ENCODE data around the gene REXO4.

REXO4 gene

DNA sequence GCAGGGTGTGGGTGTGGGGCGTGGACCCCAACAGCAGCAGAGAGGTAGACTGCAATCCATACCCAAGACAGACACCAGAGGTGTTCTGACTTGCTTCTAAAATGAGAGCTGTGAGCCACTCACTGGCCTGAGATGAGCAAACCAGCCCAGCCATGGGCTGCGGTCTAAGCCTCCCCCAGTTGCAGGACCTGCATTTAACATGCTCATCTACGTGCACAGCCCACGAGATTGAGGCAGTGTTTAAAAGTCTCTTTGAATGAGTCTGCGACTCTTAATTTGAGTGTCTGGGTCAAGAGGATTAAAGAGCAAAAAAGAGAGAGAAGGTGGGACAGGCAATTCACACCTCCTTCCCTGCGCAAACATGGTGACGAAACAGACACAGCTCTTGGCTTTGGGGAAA is 47.9 kb downstream of the REXO4 start:
- DNase-seq (ENCODE audit: low read depth), result no peak
- no peak overlapping the region for H3K4me3 ChIP-seq (ENCODE audit: low read depth, low read length)
- no peak for TF ChIP-seq CTCF (IDR thresholded peaks at IDR 0.05; ENCODE audit: low read depth, low read length, missing control alignments)
- in situ Hi-C loops (cut with HindIII; ENCODE audit: low sequenced_read_pairs), result loop anchor here (5.0 kb wide), 1 partner anchor 47 kb away; the partner anchor contains the start of gene REXO4

DNA sequence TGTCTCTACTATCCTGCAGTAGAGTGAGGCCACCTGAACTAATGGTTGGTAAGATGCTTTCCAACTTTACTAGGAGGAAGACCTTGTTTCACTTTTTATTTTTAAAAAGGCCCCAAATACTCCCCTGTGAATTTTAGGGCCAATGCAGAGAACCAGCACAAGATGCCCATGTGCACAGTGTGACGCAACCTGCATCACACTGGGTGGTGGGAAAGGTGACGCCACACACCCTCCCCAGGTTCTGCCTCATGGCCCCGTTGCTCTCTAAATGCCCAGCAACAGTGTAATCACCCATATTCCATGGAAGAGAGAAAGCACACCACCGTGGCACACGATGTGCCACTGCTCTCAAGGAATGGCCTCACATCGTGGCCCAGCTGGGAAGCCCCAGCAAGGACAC is 48.4 kb downstream of the REXO4 start:
- no peak for TF ChIP-seq CTCF (IDR thresholded peaks at IDR 0.05; ENCODE audit: low read depth, low read length, missing control alignments)
- no peak overlapping the region for H3K4me3 ChIP-seq (ENCODE audit: low read depth, low read length)
- in situ Hi-C loops (cut with HindIII; ENCODE audit: low sequenced_read_pairs), result no loop called here
- no peak for DNase-seq (ENCODE audit: low read depth)

GRCh38 chr9:133368249-133368881 is 49.4 kb downstream of the REXO4 start:
- DNase-seq (ENCODE audit: low read depth), result no peak
- in situ Hi-C loops (cut with HindIII; ENCODE audit: low sequenced_read_pairs), result no loop called here
- no peak for TF ChIP-seq CTCF (IDR thresholded peaks at IDR 0.05; ENCODE audit: low read depth, low read length, missing control alignments)
- no peak overlapping the region for H3K4me3 ChIP-seq (ENCODE audit: low read depth, low read length)

DNA sequence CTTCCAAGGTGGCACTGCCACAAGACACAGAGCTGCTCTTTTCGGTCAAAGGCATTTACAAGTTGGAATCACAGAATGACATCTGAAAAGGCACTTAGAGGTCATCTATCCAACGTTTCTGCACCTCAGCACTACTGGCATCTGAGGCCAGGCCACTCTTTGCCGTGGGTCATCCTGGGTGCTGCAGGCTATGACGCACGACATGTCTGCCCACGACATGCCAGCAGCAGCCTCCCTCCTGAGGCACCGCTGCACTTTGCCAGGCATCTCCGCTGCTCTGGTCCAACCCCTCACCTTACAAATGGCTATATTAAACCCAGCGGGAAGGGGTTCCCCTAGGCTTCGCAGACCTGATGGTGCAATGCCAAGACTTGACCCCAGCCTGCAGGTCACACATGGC is 50.0 kb downstream of the REXO4 start:
- no peak for DNase-seq (ENCODE audit: low read depth)
- in situ Hi-C loops (cut with HindIII; ENCODE audit: low sequenced_read_pairs), result no loop called here
- no peak for TF ChIP-seq CTCF (IDR thresholded peaks at IDR 0.05; ENCODE audit: low read depth, low read length, missing control alignments)
- no peak overlapping the region for H3K4me3 ChIP-seq (ENCODE audit: low read depth, low read length)

GRCh38 chr9:133367221-133367620 is 50.6 kb downstream of the REXO4 start:
- no peak for DNase-seq (ENCODE audit: low read depth)
- TF ChIP-seq CTCF (IDR thresholded peaks at IDR 0.05; ENCODE audit: low read depth, low read length, missing control alignments), result no peak
- in situ Hi-C loops (cut with HindIII; ENCODE audit: low sequenced_read_pairs), result no loop called here
- no peak overlapping the region for H3K4me3 ChIP-seq (ENCODE audit: low read depth, low read length)

- no peak overlapping the region for H3K4me3 ChIP-seq (ENCODE audit: low read depth, low read length)
- no peak for DNase-seq (ENCODE audit: low read depth)
- no peak for TF ChIP-seq CTCF (IDR thresholded peaks at IDR 0.05; ENCODE audit: low read depth, low read length, missing control alignments)
- in situ Hi-C loops (cut with HindIII; ENCODE audit: low sequenced_read_pairs), result no loop called here
These were observed 51.4 kb downstream of the REXO4 start for GRCh38 chr9:133366435-133366834.
